Measurements from ENCODE around the gene CLCN4. TPM values are rescaled to one million over a fixed set of nuclear protein-coding genes. Genes with fewer than 3 reads are reported as not detected.

CLCN4 gene
- polyA plus RNA-seq, 2 donors, result 0.06 to 0.16 TPM

GRCh38 chrX:10178866-10179463, 22.2 kb downstream of the CLCN4 start:
- Histone ChIP-seq H3K9me3 (ENCODE audit: control insufficient read depth in 2 of 2, insufficient read depth in 1 of 2, low read depth in 1 of 2, low read length in 1 of 2) (no peaks in the 10 kb centered on the region), H3K27me3 (ENCODE audit: control insufficient read depth in 1 of 2, insufficient read depth in 2 of 2, low read length in 2 of 2) (no peaks in the 10 kb centered on the region), H3K4me3 (ENCODE audit: low read depth in 1 of 2, low read length in 2 of 2) (no peak overlapping the region), H3K27ac (ENCODE audit: low read depth in 2 of 2, low read length in 1 of 2) (no peak overlapping the region), H3K4me1 (ENCODE audit: control insufficient read depth in 2 of 2, insufficient read depth in 2 of 2, low read length in 1 of 2) (peaks cover 0 to 2% of the 10 kb centered on the region in 2 donors), H3K36me3 (ENCODE audit: control insufficient read depth in 2 of 2, insufficient read depth in 2 of 2, low read length in 1 of 2) (no peaks in the 10 kb centered on the region)
- WGBS, 2 donors, result 67 to 88% methylated on average over 5 of the region's 5 CpGs

- H3K9me3 ChIP-seq (ENCODE audit: control insufficient read depth in 2 of 2, insufficient read depth in 1 of 2, low read depth in 1 of 2, low read length in 1 of 2), result no peaks in the 10 kb centered on the region
- no peaks in the 10 kb centered on the region for H3K36me3 ChIP-seq (ENCODE audit: control insufficient read depth in 2 of 2, insufficient read depth in 2 of 2, low read length in 1 of 2)
- H3K27ac ChIP-seq (ENCODE audit: low read depth in 2 of 2, low read length in 1 of 2), result no peak overlapping the region
- H3K27me3 ChIP-seq (ENCODE audit: control insufficient read depth in 1 of 2, insufficient read depth in 2 of 2, low read length in 2 of 2), result no peaks in the 10 kb centered on the region
- H3K4me1 ChIP-seq (ENCODE audit: control insufficient read depth in 2 of 2, insufficient read depth in 2 of 2, low read length in 1 of 2), result no peaks in the 10 kb centered on the region
- H3K4me3 ChIP-seq (ENCODE audit: low read depth in 1 of 2, low read length in 2 of 2), result no peak overlapping the region
- WGBS, 2 donors, result 81 to 89% methylated on average over 3 of the region's 3 CpGs
Observed at GRCh38 chrX:10183760-10184159, 27.0 kb downstream of the CLCN4 start.

GRCh38 chrX:10184411-10184810, 27.6 kb downstream of the CLCN4 start:
- H3K4me3 ChIP-seq (ENCODE audit: low read depth in 1 of 2, low read length in 2 of 2), result no peak overlapping the region
- no peaks in the 10 kb centered on the region for H3K9me3 ChIP-seq (ENCODE audit: control insufficient read depth in 2 of 2, insufficient read depth in 1 of 2, low read depth in 1 of 2, low read length in 1 of 2)
- H3K4me1 ChIP-seq (ENCODE audit: control insufficient read depth in 2 of 2, insufficient read depth in 2 of 2, low read length in 1 of 2), result no peaks in the 10 kb centered on the region
- no peak overlapping the region for H3K27ac ChIP-seq (ENCODE audit: low read depth in 2 of 2, low read length in 1 of 2)
- WGBS, 2 donors, result 70 to 87% methylated on average over 2 of the region's 2 CpGs
- H3K36me3 ChIP-seq (ENCODE audit: control insufficient read depth in 2 of 2, insufficient read depth in 2 of 2, low read length in 1 of 2), result no peaks in the 10 kb centered on the region
- H3K27me3 ChIP-seq (ENCODE audit: control insufficient read depth in 1 of 2, insufficient read depth in 2 of 2, low read length in 2 of 2), result no peaks in the 10 kb centered on the region

- Histone ChIP-seq H3K36me3 (ENCODE audit: control insufficient read depth in 2 of 2, insufficient read depth in 2 of 2, low read length in 1 of 2) (no peaks in the 10 kb centered on the region), H3K27me3 (ENCODE audit: control insufficient read depth in 1 of 2, insufficient read depth in 2 of 2, low read length in 2 of 2) (no peaks in the 10 kb centered on the region), H3K4me3 (ENCODE audit: low read depth in 1 of 2, low read length in 2 of 2) (no peak overlapping the region), H3K4me1 (ENCODE audit: control insufficient read depth in 2 of 2, insufficient read depth in 2 of 2, low read length in 1 of 2) (no peaks in the 10 kb centered on the region), H3K27ac (ENCODE audit: low read depth in 2 of 2, low read length in 1 of 2) (no peak overlapping the region), H3K9me3 (ENCODE audit: control insufficient read depth in 2 of 2, insufficient read depth in 1 of 2, low read depth in 1 of 2, low read length in 1 of 2) (no peaks in the 10 kb centered on the region)
- WGBS, 2 donors, result 75 to 79% methylated on average over 9 of the region's 9 CpGs
Observed at GRCh38 chrX:10186355-10186754, 29.6 kb downstream of the CLCN4 start.

- no peaks in the 10 kb centered on the region for H3K27me3 ChIP-seq (ENCODE audit: control insufficient read depth in 1 of 2, insufficient read depth in 2 of 2, low read length in 2 of 2)
- H3K9me3 ChIP-seq (ENCODE audit: control insufficient read depth in 2 of 2, insufficient read depth in 1 of 2, low read depth in 1 of 2, low read length in 1 of 2), result no peaks in the 10 kb centered on the region
- no peak overlapping the region for H3K4me3 ChIP-seq (ENCODE audit: low read depth in 1 of 2, low read length in 2 of 2)
- H3K4me1 ChIP-seq (ENCODE audit: control insufficient read depth in 2 of 2, insufficient read depth in 2 of 2, low read length in 1 of 2), result no peaks in the 10 kb centered on the region
- H3K27ac ChIP-seq (ENCODE audit: low read depth in 2 of 2, low read length in 1 of 2), result no peak overlapping the region
- 80 to 93% methylated on average over 15 of the region's 15 CpGs for WGBS, 2 donors
- H3K36me3 ChIP-seq (ENCODE audit: control insufficient read depth in 2 of 2, insufficient read depth in 2 of 2, low read length in 1 of 2), result no peaks in the 10 kb centered on the region
Observed at GRCh38 chrX:10187421-10187820, 30.6 kb downstream of the CLCN4 start.

GRCh38 chrX:10189317-10190268, 32.8 kb downstream of the CLCN4 start:
- Histone ChIP-seq H3K27ac (ENCODE audit: low read depth in 2 of 2, low read length in 1 of 2) (no peak overlapping the region), H3K4me1 (ENCODE audit: control insufficient read depth in 2 of 2, insufficient read depth in 2 of 2, low read length in 1 of 2) (no peaks in the 10 kb centered on the region), H3K9me3 (ENCODE audit: control insufficient read depth in 2 of 2, insufficient read depth in 1 of 2, low read depth in 1 of 2, low read length in 1 of 2) (no peaks in the 10 kb centered on the region), H3K4me3 (ENCODE audit: low read depth in 1 of 2, low read length in 2 of 2) (no peak overlapping the region), H3K36me3 (ENCODE audit: control insufficient read depth in 2 of 2, insufficient read depth in 2 of 2, low read length in 1 of 2) (no peaks in the 10 kb centered on the region), H3K27me3 (ENCODE audit: control insufficient read depth in 1 of 2, insufficient read depth in 2 of 2, low read length in 2 of 2) (no peaks in the 10 kb centered on the region)
- 30 to 31% methylated on average over 16 of the region's 16 CpGs for WGBS, 2 donors

GRCh38 chrX:10190367-10190766, 33.6 kb downstream of the CLCN4 start:
- H3K4me1 ChIP-seq (ENCODE audit: control insufficient read depth in 2 of 2, insufficient read depth in 2 of 2, low read length in 1 of 2), result no peaks in the 10 kb centered on the region
- H3K9me3 ChIP-seq (ENCODE audit: control insufficient read depth in 2 of 2, insufficient read depth in 1 of 2, low read depth in 1 of 2, low read length in 1 of 2), result no peaks in the 10 kb centered on the region
- 4 to 5% methylated on average over 3 of the region's 3 CpGs for WGBS, 2 donors
- no peaks in the 10 kb centered on the region for H3K27me3 ChIP-seq (ENCODE audit: control insufficient read depth in 1 of 2, insufficient read depth in 2 of 2, low read length in 2 of 2)
- H3K36me3 ChIP-seq (ENCODE audit: control insufficient read depth in 2 of 2, insufficient read depth in 2 of 2, low read length in 1 of 2), result no peaks in the 10 kb centered on the region
- no peak overlapping the region for H3K4me3 ChIP-seq (ENCODE audit: low read depth in 1 of 2, low read length in 2 of 2)
- no peak overlapping the region for H3K27ac ChIP-seq (ENCODE audit: low read depth in 2 of 2, low read length in 1 of 2)

GRCh38 chrX:10193587-10193986, 36.8 kb downstream of the CLCN4 start:
- H3K27ac ChIP-seq (ENCODE audit: low read depth in 2 of 2, low read length in 1 of 2), result no peak overlapping the region
- no peaks in the 10 kb centered on the region for H3K4me1 ChIP-seq (ENCODE audit: control insufficient read depth in 2 of 2, insufficient read depth in 2 of 2, low read length in 1 of 2)
- no peaks in the 10 kb centered on the region for H3K9me3 ChIP-seq (ENCODE audit: control insufficient read depth in 2 of 2, insufficient read depth in 1 of 2, low read depth in 1 of 2, low read length in 1 of 2)
- H3K27me3 ChIP-seq (ENCODE audit: control insufficient read depth in 1 of 2, insufficient read depth in 2 of 2, low read length in 2 of 2), result no peaks in the 10 kb centered on the region
- H3K4me3 ChIP-seq (ENCODE audit: low read depth in 1 of 2, low read length in 2 of 2), result no peak overlapping the region
- no peaks in the 10 kb centered on the region for H3K36me3 ChIP-seq (ENCODE audit: control insufficient read depth in 2 of 2, insufficient read depth in 2 of 2, low read length in 1 of 2)

- Histone ChIP-seq H3K9me3 (ENCODE audit: control insufficient read depth in 2 of 2, insufficient read depth in 1 of 2, low read depth in 1 of 2, low read length in 1 of 2) (no peaks in the 10 kb centered on the region), H3K36me3 (ENCODE audit: control insufficient read depth in 2 of 2, insufficient read depth in 2 of 2, low read length in 1 of 2) (no peaks in the 10 kb centered on the region), H3K27ac (ENCODE audit: low read depth in 2 of 2, low read length in 1 of 2) (no peak overlapping the region), H3K4me1 (ENCODE audit: control insufficient read depth in 2 of 2, insufficient read depth in 2 of 2, low read length in 1 of 2) (no peaks in the 10 kb centered on the region), H3K27me3 (ENCODE audit: control insufficient read depth in 1 of 2, insufficient read depth in 2 of 2, low read length in 2 of 2) (peaks cover 0 to 4% of the 10 kb centered on the region in 2 donors), H3K4me3 (ENCODE audit: low read depth in 1 of 2, low read length in 2 of 2) (no peak overlapping the region)
- WGBS, 2 donors, result 84 to 86% methylated on average over 4 of the region's 4 CpGs
Observed at GRCh38 chrX:10195425-10195824, 38.6 kb downstream of the CLCN4 start.

GRCh38 chrX:10195947-10196346, 39.2 kb downstream of the CLCN4 start:
- Histone ChIP-seq H3K4me1 (ENCODE audit: control insufficient read depth in 2 of 2, insufficient read depth in 2 of 2, low read length in 1 of 2) (no peaks in the 10 kb centered on the region), H3K27me3 (ENCODE audit: control insufficient read depth in 1 of 2, insufficient read depth in 2 of 2, low read length in 2 of 2) (peaks cover 0 to 4% of the 10 kb centered on the region in 2 donors), H3K36me3 (ENCODE audit: control insufficient read depth in 2 of 2, insufficient read depth in 2 of 2, low read length in 1 of 2) (no peaks in the 10 kb centered on the region), H3K27ac (ENCODE audit: low read depth in 2 of 2, low read length in 1 of 2) (no peak overlapping the region), H3K4me3 (ENCODE audit: low read depth in 1 of 2, low read length in 2 of 2) (no peak overlapping the region), H3K9me3 (ENCODE audit: control insufficient read depth in 2 of 2, insufficient read depth in 1 of 2, low read depth in 1 of 2, low read length in 1 of 2) (no peaks in the 10 kb centered on the region)

Measured in esophagus (tissue), 2 donors.